ENCODE measurements around the gene ITFG1.

GRCh38 chr16:47377154-47377553, 83.7 kb downstream of the ITFG1 start:
- TF ChIP-seq CTCF (conservative IDR thresholded peaks at IDR 0.05; ENCODE audit: low read length) (no peak), EZH2phosphoT487 (IDR thresholded peaks at IDR 0.05; ENCODE audit: borderline replicate concordance, low read depth, low read length) (no peak)

All from OCI-LY7 (cell line).